ENCODE measurements around the gene TC2N.

DNA sequence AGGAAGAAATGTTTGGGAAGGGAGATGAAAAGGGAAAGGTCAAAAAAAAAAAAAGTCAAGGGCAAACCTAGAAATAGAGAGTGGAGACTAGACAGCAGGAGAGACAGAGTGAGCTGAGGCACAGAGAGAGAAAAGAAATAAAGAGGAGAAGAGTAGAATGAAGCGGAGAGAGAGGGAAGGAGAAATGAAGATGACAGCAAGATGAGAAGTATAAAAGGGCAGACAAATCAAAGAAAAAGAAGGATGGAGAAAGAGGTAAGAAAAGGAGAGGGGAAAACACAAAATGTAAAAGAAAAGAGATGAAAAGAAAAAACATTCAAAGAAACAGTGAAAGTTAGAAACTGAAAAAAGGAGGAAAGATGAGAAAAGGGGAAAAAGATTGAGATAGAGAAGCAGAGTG is 53.0 kb downstream of the TC2N start:
- TF ChIP-seq, protein P1, sequence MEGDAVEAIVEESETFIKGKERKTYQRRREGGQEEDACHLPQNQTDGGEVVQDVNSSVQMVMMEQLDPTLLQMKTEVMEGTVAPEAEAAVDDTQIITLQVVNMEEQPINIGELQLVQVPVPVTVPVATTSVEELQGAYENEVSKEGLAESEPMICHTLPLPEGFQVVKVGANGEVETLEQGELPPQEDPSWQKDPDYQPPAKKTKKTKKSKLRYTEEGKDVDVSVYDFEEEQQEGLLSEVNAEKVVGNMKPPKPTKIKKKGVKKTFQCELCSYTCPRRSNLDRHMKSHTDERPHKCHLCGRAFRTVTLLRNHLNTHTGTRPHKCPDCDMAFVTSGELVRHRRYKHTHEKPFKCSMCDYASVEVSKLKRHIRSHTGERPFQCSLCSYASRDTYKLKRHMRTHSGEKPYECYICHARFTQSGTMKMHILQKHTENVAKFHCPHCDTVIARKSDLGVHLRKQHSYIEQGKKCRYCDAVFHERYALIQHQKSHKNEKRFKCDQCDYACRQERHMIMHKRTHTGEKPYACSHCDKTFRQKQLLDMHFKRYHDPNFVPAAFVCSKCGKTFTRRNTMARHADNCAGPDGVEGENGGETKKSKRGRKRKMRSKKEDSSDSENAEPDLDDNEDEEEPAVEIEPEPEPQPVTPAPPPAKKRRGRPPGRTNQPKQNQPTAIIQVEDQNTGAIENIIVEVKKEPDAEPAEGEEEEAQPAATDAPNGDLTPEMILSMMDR (IDR thresholded peaks at IDR 0.05; ENCODE audit: low read depth, low read length) = no peak
- TF ChIP-seq EZH2phosphoT487 (IDR thresholded peaks at IDR 0.05; ENCODE audit: low read depth) = no peak

All from OCI-LY3 (cell line).